Fibroblast of gingiva (primary cell): ENCODE results near the gene RABL2B.

Experiments
- DNase-seq: peaks from one replicate; pipeline ENCODE4 v3.0.0-alpha.2; 2011; ENCODE audit warnings: low read depth

The RABL2B gene

DNA sequence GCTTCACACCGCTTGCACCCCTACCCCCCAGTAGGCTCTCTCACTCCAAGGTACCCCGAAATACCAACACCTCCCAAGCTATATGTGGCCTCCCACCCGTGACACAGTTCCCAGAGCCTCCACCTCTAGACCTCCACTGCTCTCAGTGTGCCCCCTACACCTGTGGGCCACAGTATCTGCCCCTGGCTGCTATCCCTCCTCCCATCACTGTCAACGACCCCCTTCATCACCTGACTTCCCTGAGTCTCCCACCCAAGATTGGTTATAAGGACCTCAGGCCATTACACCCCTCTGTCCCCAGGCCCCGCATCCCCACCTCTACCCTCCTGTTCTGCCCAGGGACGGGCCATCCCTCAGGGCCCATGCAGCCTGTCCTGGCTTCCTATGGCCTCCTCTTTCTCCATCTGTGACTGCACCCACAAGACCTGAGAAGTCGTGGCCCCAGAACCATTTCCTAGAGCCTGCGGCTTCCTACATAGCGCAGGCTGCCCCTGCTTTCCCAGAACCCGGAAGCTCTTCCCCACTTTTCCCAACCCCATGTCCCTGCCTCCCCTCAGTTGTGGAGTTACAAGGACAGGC, 44.7 kb downstream of the RABL2B start:
- no peak for DNase-seq

DNA sequence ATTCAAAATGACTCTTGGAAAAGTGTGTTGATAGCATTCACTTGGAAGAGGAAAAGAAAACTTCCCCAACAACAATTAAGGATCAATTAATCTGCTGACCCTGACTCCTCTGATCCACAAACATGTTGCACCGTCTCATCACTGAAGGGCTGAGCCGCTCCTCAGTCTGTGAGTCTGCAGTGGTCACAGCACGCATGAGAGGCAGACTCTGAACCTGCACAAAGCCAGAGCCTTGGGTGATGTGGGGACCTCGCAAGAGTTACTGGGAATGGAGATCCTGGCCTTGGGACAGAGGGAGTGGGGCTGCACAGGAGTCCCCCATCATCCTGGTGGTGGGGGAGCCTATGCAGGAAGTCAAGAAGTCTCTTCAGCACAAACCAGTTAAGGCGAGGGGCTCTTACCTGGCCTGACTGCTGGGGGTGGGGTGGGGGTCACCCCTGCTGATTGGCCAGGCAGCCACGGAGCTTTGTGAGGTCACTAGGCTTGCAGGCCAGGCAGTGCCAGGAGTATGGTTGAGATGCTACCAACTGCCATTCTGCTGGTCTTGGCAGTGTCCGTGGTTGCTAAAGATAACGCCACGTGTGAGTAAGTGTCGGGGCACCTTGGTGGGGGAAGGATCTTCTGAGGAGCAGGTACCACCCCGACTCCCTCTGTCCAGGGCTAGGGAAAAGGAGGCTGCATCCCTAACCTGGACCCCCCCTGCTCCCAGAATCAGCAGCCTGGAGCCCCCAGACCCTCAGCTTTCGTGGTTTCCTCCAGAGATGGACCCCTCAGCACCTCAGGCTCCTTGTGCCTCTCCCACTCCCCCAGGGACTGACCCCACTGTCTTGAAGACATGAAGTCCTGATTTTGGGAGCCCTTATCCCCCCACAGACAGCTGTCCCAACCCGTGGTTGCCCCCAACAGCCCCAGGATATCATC, 45.4 kb downstream of the RABL2B start, which contains the start of gene ACR:
Gene ACR (plus strand): TSS at position 477 of the 921 bp plus-strand sequence. CDS start 32 bp downstream, at position 509.
- no peak for DNase-seq

DNA sequence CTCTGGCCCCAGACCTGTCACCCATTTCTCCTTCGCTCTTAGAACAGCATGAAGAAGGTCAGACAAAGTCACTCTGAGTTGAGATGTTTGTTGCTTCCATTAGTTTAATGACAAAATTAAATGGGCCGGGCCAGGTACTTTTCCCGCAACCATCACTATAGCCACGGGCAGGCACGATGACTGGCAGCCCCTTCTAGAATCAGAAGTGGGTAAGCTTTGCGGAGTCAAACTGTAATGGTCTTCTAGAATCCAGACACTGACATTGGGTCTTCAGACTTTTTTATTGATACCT, 47.8 kb downstream of the RABL2B start:
- DNase-seq: no peak

DNA sequence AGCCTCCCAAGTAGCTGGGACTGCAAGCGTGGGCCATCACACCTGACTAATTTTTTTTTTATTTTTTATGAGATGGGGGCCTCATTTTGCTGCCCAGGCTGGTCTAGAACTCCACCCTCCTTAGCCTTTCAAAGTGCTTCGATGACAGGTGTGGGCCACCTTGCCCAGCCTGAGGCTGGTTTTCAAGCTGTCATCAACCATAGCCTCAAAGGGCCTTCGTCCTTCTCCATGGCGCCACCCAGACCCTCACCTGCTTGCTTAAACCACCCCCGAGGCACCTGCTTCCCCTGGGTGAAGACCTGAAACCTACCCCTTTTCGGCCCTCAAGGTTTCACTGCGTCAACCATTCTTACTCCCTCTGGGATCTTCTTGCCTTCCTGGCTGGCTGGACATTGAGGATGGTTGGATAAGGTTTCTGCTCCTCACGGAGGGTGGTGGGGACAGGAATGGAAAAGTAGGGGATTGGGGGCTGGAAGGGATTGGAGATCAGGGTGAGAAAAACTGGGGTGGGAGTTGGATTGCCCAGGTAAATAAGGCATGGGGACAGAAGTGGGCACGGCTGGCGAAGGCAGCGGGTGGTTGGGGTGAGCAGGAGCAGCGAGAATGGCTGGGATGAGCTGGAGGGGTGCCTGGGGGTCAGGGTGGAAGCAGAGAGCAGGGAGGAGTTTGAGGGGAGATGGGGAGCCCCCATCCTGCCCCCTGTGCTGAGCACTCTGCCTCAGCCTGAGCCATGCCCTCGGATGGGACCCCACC, 48.3 kb downstream of the RABL2B start:
- DNase-seq: no peak

DNA sequence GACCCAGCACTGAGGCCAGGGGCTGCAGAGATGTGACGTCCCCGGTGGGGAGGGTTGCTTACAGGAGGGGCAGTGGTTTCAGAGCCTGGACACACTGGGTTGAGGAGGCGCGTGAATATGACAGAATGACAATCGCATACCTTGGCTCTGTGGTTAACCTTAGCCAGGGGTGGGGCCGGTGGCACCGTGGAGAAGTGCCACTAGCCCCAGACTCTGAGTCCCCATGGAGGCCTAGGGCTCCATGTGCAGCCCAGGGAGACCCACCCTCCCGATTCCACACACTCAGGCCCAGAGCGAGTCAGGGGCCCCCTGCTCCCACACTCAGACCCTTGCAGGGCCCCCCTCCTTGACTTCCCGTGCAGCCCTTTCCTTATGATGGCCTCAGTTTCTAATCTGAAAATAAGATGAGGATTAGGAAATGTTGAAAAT, 49.1 kb downstream of the RABL2B start:
- DNase-seq: no peak

DNA sequence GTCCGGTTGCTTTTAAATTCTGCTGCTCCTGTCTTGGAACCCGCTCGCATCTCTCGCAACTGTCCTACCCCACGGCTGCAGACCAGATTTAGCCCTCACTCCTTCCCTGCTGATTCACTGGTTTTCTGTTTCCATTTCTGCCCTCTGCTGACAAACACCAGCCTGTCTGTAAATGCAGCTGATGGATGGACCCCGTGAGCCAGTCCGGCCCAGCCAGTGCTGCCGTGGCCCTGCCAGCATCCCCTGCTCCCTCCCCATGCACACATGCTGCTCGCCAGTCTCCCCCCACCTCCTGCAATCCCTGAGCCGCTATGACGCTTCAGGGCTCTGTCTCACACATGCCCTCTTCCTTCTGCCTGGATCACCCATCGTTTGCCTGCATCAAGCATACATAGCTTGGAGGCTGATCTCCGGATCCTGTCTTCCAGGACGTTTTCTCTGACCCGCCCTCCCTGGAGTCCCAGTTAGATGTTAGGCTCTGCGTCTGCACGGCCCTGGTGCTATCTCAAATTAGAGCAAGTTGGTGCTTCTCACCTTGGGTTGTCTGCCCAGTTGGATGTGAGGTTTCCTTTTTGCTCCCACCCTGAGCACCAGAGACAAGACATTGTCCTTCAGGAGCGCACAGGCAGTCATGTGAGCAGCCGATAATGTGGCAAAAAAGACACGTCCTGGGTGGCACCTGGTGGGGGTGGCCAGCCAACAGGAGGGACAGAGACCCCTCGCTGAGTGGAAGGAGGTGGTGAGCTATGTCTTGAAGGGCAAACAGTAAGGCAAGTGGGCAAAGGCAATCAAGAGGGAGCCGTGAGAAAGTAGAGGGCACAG, 49.7 kb downstream of the RABL2B start:
- peak; percentile 54 for DNase-seq

DNA sequence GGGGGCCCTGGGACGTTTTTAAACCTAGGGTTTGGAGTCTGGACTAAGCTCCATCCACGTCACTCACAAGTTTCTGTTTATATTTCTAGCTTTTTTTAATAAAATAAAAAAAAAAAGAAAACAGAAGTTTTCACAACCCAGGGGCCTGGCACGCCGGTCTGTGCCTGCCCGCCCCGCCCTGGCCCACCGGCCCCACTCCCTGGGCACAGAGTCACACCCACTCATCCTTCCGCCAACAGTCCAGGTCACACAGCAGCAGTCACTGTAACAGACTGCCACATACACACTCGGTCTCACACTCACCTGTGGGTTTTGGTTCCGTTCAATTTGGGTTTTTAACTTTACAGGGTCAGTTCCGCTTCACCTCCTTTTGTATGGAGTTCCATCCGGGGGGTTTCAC, 50.8 kb downstream of the RABL2B start:
- DNase-seq: no peak

DNA sequence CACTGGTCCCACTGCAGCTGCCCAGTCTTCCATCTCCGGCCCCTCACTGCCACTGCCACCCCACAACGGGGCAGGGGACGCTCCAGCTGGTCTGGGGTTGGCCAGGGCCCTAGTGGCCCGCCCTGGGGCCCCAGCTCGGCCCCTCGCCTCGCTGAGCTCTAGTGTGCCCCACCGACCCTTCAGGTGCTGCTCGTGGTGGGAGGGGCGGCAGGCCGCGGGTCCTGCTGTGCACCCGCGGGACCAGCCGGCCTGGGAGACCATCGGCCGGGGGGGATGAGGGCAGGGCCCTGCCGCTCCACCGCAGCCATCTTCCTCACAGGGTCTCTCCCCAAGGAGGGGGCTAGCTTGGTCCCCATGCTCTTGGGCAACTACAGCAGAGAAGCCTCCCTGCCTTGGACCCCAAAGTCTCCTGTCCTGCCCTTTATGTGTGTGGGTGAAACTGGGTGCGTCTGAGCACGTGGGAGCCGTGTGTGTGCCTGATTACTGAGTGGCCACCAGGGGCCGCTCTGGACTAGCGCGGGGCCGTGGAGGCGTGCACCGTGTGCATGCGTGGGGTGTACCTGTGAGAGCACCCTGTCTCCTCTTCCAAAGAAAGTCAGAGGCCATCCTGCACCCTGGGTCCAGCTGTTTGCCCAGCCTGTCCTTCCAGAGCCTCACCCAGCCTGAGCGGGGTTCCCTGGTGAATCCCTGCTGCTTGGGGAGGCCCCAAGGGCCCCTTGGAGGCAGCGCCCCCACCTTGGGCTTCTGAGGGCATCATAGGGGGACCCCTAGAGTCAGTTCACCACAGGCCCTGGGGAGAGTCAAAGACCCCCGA, 51.4 kb downstream of the RABL2B start:
- DNase-seq: peak; percentile 26

DNA sequence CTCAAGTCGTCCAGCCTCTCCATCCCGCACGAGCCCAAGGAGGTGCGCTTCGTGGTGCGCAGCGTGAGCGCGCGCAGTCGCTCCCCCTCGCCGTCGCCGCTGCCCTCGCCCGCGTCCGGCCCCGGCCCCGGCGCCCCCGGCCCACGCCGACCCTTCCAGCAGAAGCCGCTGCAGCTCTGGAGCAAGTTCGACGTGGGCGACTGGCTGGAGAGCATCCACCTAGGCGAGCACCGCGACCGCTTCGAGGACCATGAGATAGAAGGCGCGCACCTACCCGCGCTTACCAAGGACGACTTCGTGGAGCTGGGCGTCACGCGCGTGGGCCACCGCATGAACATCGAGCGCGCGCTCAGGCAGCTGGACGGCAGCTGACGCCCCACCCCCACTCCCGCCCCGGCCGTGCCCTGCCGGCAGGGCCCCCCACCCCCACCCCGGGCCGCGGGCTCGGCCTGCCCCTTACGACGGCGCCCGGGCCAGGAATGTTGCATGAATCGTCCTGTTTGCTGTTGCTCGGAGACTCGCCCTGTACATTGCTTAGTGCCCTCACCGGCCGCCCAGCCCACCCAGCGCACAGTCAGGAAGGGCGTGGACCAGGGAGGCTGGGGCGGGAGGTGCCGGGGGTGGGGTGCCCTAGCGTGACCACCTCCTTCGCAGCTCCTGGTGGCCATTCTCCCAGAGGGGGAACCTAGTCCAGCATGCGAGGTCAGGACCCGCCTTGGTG, 52.3 kb downstream of the RABL2B start:
- no peak for DNase-seq

DNA sequence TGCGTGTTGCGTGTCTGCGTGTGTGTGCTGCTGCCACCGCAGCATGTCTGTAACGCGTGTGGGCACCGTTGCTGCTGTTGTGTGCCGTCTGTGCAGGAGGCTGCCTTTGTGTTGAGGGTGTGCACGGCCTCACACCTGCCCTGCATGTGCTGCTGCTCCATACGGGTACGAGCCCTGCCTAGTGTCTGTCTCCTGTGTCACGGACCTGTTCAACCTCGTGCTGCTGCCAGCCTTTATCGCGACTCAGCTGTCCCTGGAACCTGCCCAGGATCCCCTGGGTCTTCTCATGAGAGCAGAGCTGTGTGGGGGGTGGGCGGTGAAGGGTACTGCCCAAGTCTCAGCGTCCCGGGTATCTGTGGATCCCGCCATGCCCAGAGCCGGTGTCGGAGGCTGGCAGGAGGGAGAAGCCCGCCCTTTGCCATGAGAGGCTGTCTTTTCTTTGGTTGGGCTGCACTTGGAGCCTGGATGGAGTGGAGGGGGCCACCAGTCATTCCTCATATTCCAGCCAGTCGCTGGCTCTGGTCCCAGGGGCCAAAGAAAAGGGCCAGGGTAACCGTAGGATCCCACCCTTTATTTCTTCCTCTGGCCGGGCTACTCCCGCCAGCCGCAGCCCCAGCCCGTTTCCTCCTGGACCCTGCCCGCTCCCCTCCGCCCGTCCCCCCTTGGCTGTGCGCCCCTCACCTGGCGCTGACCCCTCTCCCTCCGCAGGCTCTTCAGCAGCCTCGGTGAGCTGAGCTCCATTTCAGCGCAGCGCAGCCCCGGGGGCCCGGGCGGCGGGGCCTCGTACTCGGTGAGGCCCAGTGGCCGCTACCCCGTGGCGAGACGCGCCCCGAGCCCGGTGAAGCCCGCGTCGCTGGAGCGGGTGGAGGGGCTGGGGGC, 53.2 kb downstream of the RABL2B start:
- DNase-seq: no peak

DNA sequence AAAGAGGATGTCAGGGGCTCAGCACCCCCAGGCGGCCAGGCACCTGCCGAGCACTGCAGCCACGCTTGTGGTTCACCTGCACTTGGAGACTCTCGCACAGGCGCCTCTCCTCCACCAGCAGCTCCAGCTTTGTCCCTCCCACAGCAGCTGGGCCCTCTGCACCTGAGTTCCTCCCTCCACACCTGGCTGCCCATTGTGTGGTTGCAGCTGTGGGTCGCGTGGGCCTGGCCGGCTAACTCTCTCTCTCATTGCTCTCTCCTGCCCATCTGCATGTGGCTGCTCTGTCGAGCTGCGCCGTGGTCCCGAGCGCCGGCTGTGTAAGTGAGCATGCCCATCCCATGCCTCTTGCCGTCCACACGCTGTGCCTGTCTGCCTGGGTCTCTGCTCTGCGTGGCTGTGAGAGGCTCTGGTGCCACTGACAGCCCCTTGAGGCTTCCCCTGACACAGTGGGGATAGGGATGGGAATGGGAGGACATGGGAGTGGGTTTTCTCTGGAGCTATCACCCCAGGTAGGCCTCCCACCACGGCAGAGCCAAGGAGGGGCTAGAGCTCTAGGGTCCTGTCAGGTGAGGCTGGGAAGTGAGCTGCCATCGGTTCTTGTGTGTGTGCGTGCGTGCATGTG, 53.9 kb downstream of the RABL2B start:
- DNase-seq: no peak

DNA sequence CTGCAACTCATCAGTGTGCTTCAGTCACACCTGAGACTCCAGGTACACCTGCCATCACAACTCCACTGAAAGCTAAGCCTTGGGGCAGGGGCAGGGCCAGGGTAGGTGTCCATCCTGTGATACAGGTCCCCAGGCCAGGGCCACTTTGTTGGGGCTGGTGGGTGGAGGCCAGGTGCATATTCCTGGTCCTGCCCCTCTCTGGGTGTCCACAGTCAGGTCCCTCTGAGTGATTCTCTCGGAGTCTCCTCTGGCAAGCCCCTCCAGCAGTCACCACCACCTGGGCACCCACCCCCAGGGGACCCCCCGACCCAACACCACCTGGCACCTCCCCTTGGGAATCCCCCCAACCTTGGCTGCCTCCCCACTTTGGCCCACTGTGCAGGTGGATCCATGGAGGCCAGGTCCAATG, 54.9 kb downstream of the RABL2B start:
- no peak for DNase-seq

DNA sequence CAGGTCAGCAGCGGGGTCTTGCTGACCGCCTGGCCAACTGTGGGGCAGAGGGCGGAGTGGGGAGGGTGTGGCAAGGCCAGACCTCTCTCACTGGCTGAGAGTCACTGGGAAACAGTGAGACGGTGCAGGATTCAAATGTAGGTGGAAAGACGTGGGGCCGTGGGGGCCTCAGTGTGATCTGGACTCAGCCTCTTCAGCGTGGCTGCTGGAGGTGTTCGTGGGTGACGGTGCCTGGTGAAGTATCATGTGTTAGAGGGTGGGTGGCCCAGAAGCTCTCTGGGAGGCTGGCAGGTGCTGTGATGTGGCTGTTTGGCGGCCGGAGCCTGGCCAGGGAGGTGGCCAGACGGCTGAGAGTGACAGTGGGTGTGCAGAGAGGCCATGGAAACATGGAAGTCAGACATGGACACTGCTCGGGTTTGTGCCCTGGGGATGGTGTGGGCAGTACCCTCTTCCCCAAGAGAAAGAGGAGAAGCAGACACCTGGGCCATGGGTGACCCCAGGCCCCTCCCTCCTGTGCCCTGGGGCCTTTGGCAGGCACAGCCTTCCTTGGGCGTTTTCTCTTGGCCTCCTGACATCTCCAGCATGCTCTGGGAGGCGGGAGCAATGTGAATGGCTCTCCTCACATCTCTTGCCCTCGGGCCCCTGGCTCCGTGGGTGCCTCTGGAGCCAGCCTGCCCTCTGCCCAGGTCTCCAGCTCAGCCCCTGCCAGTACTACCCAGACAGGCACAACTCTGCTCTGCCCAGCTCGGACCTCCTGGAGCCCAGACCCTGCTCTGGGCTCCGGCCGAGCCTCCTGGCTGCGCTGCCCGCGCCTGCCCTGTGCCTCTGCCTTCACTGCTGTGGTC, 55.5 kb downstream of the RABL2B start:
- DNase-seq: no peak

DNA sequence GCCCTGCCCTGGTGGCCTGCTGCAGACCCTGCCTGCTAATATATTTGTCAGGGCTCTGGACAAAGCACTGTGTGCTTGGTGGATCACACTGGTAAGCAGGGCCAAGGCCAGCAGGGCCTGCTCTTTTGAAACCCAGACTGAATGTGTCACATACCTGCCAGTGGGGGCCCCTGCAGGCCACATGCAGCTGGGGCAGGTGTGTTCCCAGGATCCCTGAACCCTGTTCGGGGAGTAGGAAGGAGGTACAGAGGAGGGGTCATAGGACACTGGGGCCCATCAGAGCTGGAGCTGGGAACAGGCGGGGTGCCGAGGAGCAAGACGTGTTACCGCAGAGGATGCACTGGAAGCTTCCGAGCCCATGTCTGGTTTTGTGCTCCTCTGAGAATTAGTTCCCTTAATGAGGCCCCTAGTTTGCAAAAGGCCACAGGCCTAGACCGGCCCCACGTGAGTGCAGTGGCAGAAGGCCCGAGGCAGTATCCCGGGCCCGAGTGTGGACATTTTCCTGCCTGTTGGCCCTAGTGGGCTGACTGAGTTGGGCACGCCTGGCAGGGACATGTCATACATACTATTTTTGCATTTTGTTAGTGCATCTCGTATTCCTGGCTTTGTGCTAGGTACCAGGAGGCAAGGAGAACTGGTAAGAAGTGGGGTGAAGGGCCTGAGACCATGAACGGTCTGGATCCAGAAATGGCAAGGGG, 56.6 kb downstream of the RABL2B start:
- no peak for DNase-seq

DNA sequence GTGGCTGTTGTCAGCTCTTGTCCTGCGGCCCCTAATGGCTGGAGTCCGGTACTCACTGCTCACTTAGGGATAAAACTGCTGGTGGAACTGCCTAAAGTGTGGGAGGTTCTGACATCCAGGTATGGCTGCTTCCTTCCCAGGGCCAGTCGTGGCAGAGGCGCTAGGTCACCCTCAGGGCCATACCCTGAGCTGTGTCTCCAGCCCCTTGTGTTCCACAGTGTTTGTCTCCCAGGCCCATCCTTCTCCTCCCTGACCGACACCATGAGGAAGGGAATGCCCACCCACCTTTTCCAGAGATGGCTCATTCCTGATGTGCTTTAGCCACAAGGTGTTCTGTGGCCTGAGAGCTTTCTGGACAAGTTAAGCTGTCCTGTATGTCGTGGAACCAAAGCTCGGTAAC, 57.8 kb downstream of the RABL2B start:
- DNase-seq: no peak

DNA sequence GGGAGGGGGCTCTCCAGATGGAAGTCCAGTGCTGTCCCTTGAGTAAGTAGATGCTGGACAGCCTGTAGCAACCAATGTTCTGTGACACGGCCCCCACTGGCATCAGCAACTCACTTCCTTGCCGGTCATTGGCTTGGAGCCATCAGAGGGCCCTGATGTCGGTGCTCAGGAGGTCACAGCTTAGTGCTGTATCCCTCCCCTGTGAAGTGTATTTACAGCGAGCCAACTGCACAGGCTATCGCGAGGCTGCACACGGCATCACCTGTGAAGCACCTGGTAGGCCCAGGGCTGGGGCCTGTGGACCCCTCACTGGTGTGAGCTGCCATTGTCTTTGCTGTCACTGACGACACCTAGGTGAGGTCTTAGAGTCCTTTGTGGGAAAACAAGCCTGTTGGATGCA, 58.8 kb downstream of the RABL2B start:
- no peak for DNase-seq

DNA sequence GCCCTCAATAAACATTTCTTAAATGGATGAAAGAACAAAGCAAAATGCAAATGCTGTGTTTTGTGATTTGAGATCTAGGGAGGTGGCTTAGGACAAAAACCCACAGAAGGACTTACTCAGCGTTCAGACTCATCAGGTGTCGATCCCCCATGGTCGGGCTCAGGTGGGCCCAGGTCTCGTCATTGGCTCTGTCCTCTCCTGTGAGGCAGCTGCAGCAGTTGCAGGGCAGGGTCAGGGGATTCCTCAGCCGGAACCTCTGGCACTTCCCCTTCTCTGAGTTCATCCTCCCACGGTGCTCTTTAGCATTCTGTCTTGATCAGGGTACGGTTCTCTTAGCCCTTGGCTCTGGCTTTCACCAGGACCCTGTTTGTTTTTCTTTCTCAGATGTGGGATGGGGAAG, 59.4 kb downstream of the RABL2B start:
- no peak for DNase-seq
